HepG2 (cell line): ENCODE measurements around the gene MSANTD1. TPM values are rescaled to one million over a fixed set of nuclear protein-coding genes. Genes with fewer than 3 reads are reported as not detected.
A peak's percentile ranks its signal among the peaks of the same experiment; 100 is the strongest.

Source experiments
- ATAC-seq: fragments of 200-7000 bp; cut with Tn5 transposase; 3 replicates; pipeline ENCODE4 v1.9.1; 2020; ENCODE audit warnings: mild to moderate bottlenecking, moderate library complexity
- BruUV-seq: library from RNA; stranded (reverse); fragments of 400-500 nt; replicated peaks from 2 replicates; lab custom pipeline; 2021; lab: Mats Ljungman, UMichigan
- CTCF ChIA-PET: fragments of 300-600 bp; formaldehyde crosslinking; extraction: SDS; loops from one replicate; lab custom pipeline; 2021; ENCODE audit warnings: low total read pairs, inconsistent platforms, low intra/inter-chr PET ratio; lab: Yijun Ruan, JAX
- POLR2A ChIA-PET: fragments of 350-600 bp; sonication (Branson Sonifier 250); formaldehyde crosslinking; loops from one replicate; lab custom pipeline; 2020; ENCODE audit warnings: antibody characterized with exemption, inconsistent platforms; lab: Yijun Ruan, JAX
- DNase-seq: peaks from one replicate; pipeline ENCODE4 v3.0.0-alpha.2; 2015; ENCODE audit warnings: low spot score
- FAIRE-seq: peaks from 3 replicates; lab custom pipeline; 2011; peaks lifted over from hg19 to GRCh38; lab: Jason Lieb, UNC
- H2AFZ ChIP-seq: one replicate; pipeline ENCODE4 v1.6.1; 2011; ENCODE audit warnings: low read length, inconsistent platforms
- H3K27ac ChIP-seq: fragments of 300-600 bp; 3 replicates; pipeline ENCODE4 v1.8.0; 2011; ENCODE audit warnings: mixed run types, mild to moderate bottlenecking, mixed read lengths, low read length, inconsistent platforms; ENCODE audit not compliant: insufficient read depth; ENCODE audit errors: extremely low read length
- H3K27me3 ChIP-seq, 2 experiments: fragments of 200-600 bp in 1 of 2; 2 replicates in 1 of 2; 3 replicates in 1 of 2; pipeline versions ENCODE4 v1.6.0 to v1.8.0; 2011; ENCODE audit warnings: low read length in 2 of 2, mild to moderate bottlenecking in 2 of 2, moderate library complexity in 2 of 2, inconsistent platforms in 1 of 2; ENCODE audit not compliant: insufficient read depth in 2 of 2, control insufficient read depth in 1 of 2
- H3K36me3 ChIP-seq, 2 experiments: fragments of 200-600 bp in 1 of 2; replicated peaks in 1 of 2; 2 replicates in 1 of 2; 3 replicates in 1 of 2; pipeline versions ENCODE4 v1.5.1 to v1.8.0; 2011; ENCODE audit warnings: low read length in 2 of 2, inconsistent platforms in 1 of 2; ENCODE audit not compliant: insufficient read depth in 2 of 2, control insufficient read depth in 1 of 2
- H3K4me1 ChIP-seq: 2 replicates; pipeline ENCODE4 v1.5.1; 2012; ENCODE audit warnings: low read length, inconsistent platforms; ENCODE audit not compliant: insufficient read depth
- H3K4me2 ChIP-seq: 2 replicates; pipeline ENCODE4 v1.6.0; 2011; ENCODE audit warnings: low read depth, low read length, inconsistent platforms
- H3K4me3 ChIP-seq, 3 experiments: fragments of 200-600 bp in 1 of 3; sonication (generic), shearing (Covaris generic) in 1 of 3; replicated peaks in 1 of 3; 2 replicates each; pipeline ENCODE4 v1.5.1; 2011 to 2016; ENCODE audit warnings: low read length in 3 of 3, inconsistent platforms in 2 of 3, low read depth in 2 of 3, mild to moderate bottlenecking in 2 of 3, control low read depth in 1 of 3, mixed read lengths in 1 of 3; ENCODE audit not compliant: insufficient read depth in 1 of 3
- H3K79me2 ChIP-seq: one replicate; pipeline ENCODE4 v1.6.1; 2011; ENCODE audit warnings: low read length, inconsistent platforms; ENCODE audit not compliant: insufficient read depth
- H3K9ac ChIP-seq: 2 replicates; pipeline ENCODE4 v1.6.0; 2011; ENCODE audit warnings: mild to moderate bottlenecking, low read depth, low read length, inconsistent platforms; ENCODE audit not compliant: insufficient read depth
- H3K9me3 ChIP-seq: 2 replicates; pipeline ENCODE4 v1.5.1; 2012; ENCODE audit warnings: mild to moderate bottlenecking, low read length
- H4K20me1 ChIP-seq: 2 replicates; pipeline ENCODE4 v1.6.0; 2011; ENCODE audit warnings: inconsistent platforms, mild to moderate bottlenecking, low read length, moderate library complexity; ENCODE audit not compliant: insufficient read depth
- ATF7 ChIP-seq, 2 experiments: fragments of 450-650 bp in 1 of 2; sonication (generic) in 1 of 2; formaldehyde crosslinking in 1 of 2; IDR thresholded peaks; 2 replicates each; pipeline versions ENCODE4 v1.4.0 to v1.6.1; 2016 to 2020; ENCODE audit warnings: antibody characterized with exemption in 1 of 2, mild to moderate bottlenecking in 1 of 2, missing genetic modification reagents in 1 of 2
- DNMT1 ChIP-seq: sonication (generic); formaldehyde crosslinking; IDR thresholded peaks from 2 replicates; pipeline ENCODE4 v1.5.1; 2020; ENCODE audit warnings: mild to moderate bottlenecking, missing genetic modification reagents
- MAFF ChIP-seq: IDR thresholded peaks from 2 replicates; pipeline ENCODE4 v1.6.1; 2011; ENCODE audit warnings: low read depth, low read length, improper control_type of control experiment
- NBN ChIP-seq: fragments of 450-650 bp; conservative IDR thresholded peaks from 2 replicates; pipeline ENCODE4 v1.6.1; 2017
- PITX1 ChIP-seq: sonication (generic); formaldehyde crosslinking; IDR thresholded peaks from 2 replicates; pipeline ENCODE4 v1.5.1; 2020; ENCODE audit warnings: mild to moderate bottlenecking, missing genetic modification reagents
- XRCC5 ChIP-seq: fragments of 200-400 bp; formaldehyde crosslinking; optimal IDR thresholded peaks from 2 replicates; pipeline ENCODE3; 2017; ENCODE audit warnings: mild to moderate bottlenecking, low read length
- ZNF580 ChIP-seq: IDR thresholded peaks from 2 replicates; pipeline ENCODE4 v1.6.1; 2016; ENCODE audit warnings: low read depth, borderline replicate concordance
- ZNF691 ChIP-seq: sonication (generic); formaldehyde crosslinking; IDR thresholded peaks from 2 replicates; pipeline ENCODE4 v1.4.0; 2020; ENCODE audit warnings: missing genetic modification reagents, low read depth, mild to moderate bottlenecking, borderline replicate concordance
- WGBS: methylation state at CpG from one replicate; pipeline ENCODE4 v1.1.6; 2017; ENCODE audit warnings: low lambda C conversion rate; 5-methylcytosine and 5-hydroxymethylcytosine counted together
- in situ Hi-C: cut with HindIII; loops from 2 replicates; pipeline ENCODE4 v1.10.0; 2017; ENCODE audit warnings: low pct_unique_long_range_greater_than_20kb; ENCODE audit not compliant: extremely low pct_ligation_motif_present
- intact Hi-C: fragments of 100-400 bp; cut with micrococcal nuclease; formaldehyde crosslinking; loops from one replicate; pipeline ENCODE4 v1.10.0; 2022; ENCODE audit not compliant: unreplicated experiment
- polyA plus RNA-seq, 8 experiments: library from polyadenylated mRNA; depleted of rRNA in 3 of 8; stranded (reverse) in 7 of 8; unstranded in 1 of 8; fragments of >200 nt; fragmentation: Illumina TruSeq in 4 of 8; extraction: Trizol in 4 of 8; gene quantifications; 2 replicates each; pipeline versions ENCODE4 v1.2.1 to v1.2.3, GENCODE V29; 2011 to 2016; ENCODE audit warnings: low read depth in 4 of 8, missing spikeins in 1 of 8, mixed read lengths in 1 of 8; ENCODE audit not compliant: insufficient read depth in 1 of 8
- total RNA-seq, 5 experiments: library from RNA; depleted of rRNA; stranded (reverse); fragments of >200 nt; fragmentation: Illumina TruSeq; extraction: Trizol; gene quantifications; 2 replicates each; pipeline ENCODE4 v1.2.3, GENCODE V29; 2016; ENCODE audit warnings: low read depth in 1 of 5

The MSANTD1 gene
- total and polyA plus RNA-seq, 2 of the 13 experiments (the other 11 are each of a cell fraction or from before 2014, with no cell fraction given), result 0.22 to 0.40 TPM

GRCh38 chr4:3229964-3230363 is 19.0 kb upstream of the MSANTD1 start:
- ChIA-PET POLR2A (no interaction called here), CTCF (no interaction called here)
- no peaks in the 10 kb centered on the region for H3K27me3 ChIP-seq
- H3K4me2 ChIP-seq, result no peak overlapping the region
- intact Hi-C loops (no loop called here), in situ Hi-C loops (no loop called here)
- no peak for DNase-seq
- TF ChIP-seq ATF7 (IDR thresholded peaks at IDR 0.05) (peak; percentile 27; the same call in 1 of the 2 replicates), ATF7 (CRISPR knock-in tag; IDR thresholded peaks at IDR 0.05) (no peak), ZNF580 (CRISPR knock-in tag) (no peak)
- peaks cover 9% of the 10 kb centered on the region; the same call in 1 of the 2 replicates for H3K4me1 ChIP-seq
- H3K79me2 ChIP-seq, result no peaks in the 10 kb centered on the region
- H2AFZ ChIP-seq, result no peak overlapping the region
- no peak overlapping the region for H3K9ac ChIP-seq
- H3K4me3 ChIP-seq, result no peak overlapping the region
- H3K36me3 ChIP-seq, result peaks cover 38 to 75% of the 10 kb centered on the region in 2 experiments
- WGBS, result 98% methylated on average over 11 of the region's 17 CpGs
- no peak for FAIRE-seq
- no peaks in the 10 kb centered on the region for H3K9me3 ChIP-seq
- no TSS peak for BruUV-seq
- no peak overlapping the region for H3K27ac ChIP-seq
- no peak for ATAC-seq
- no peaks in the 10 kb centered on the region for H4K20me1 ChIP-seq

GRCh38 chr4:3231471-3231870 is 17.5 kb upstream of the MSANTD1 start:
- BruUV-seq, result no TSS peak
- no peak for FAIRE-seq
- H3K36me3 ChIP-seq, result peaks cover 39 to 72% of the 10 kb centered on the region in 2 experiments

More at GRCh38 chr4:3231471-3231870, 17.5 kb upstream of the MSANTD1 start:
- Histone ChIP-seq H4K20me1 (no peaks in the 10 kb centered on the region), H3K27me3 (no peaks in the 10 kb centered on the region)
- in situ Hi-C loops (no loop called here), intact Hi-C loops (no loop called here)
- CTCF ChIA-PET, result no interaction called here
- no peak for TF ChIP-seq XRCC5
- no peak for TF ChIP-seq MAFF
- no peak for TF ChIP-seq NBN
- TF ChIP-seq PITX1 (CRISPR knock-in tag), result no peak
- TF ChIP-seq ZNF691 (CRISPR knock-in tag), result no peak
- TF ChIP-seq DNMT1 (CRISPR knock-in tag), result no peak
- TF ChIP-seq, all 625 proteins: peak for 0
- Histone ChIP-seq H3K4me2 (no peak overlapping the region), H3K79me2 (no peaks in the 10 kb centered on the region), H2AFZ (no peak overlapping the region), H3K9me3 (no peaks in the 10 kb centered on the region), H3K4me3 (no peak overlapping the region), H3K4me1 (peaks cover 17% of the 10 kb centered on the region), H3K9ac (no peak overlapping the region), H3K27ac (no peak overlapping the region)
- POLR2A ChIA-PET, result no interaction called here
- WGBS, result 95% methylated on average over 7 of the region's 9 CpGs
- DNase-seq (no peak), ATAC-seq (no peak)
